GM12878 (cell line): ENCODE data around the gene C17orf50.

Experiments used
- CBX3 ChIP-seq: fragments of 200-600 bp; sonication (generic); IDR thresholded peaks from 2 replicates; pipeline ENCODE4 v1.6.1; 2016; ENCODE audit warnings: low read depth, borderline replicate concordance
- EZH2 ChIP-seq: IDR thresholded peaks from 2 replicates; pipeline ENCODE4 v1.6.1; 2012; ENCODE audit warnings: low read depth, mild to moderate bottlenecking, control low read depth, inconsistent platforms, low read length, borderline replicate concordance; ENCODE audit not compliant: control insufficient read depth
- HCFC1 ChIP-seq: fragments of 150-350 bp; IDR thresholded peaks from 2 replicates; pipeline ENCODE4 v1.6.1; 2014; ENCODE audit warnings: low read length
- POLR2A ChIP-seq: IDR thresholded peaks from 2 replicates; pipeline ENCODE4 v1.6.1; 2011; ENCODE audit warnings: low read depth, mild to moderate bottlenecking, low read length
- POLR2AphosphoS5 ChIP-seq: IDR thresholded peaks from 2 replicates; pipeline ENCODE4 v1.6.1; 2011; ENCODE audit warnings: mild to moderate bottlenecking, low read length, inconsistent platforms
- RAD21 ChIP-seq: IDR thresholded peaks from 2 replicates; pipeline ENCODE4 v1.6.1; 2011; ENCODE audit warnings: mild to moderate bottlenecking, low read depth, low read length, moderate library complexity; ENCODE audit not compliant: insufficient read depth
- SREBF1 ChIP-seq: IDR thresholded peaks from 2 replicates; pipeline ENCODE4 v1.6.1; 2012; ENCODE audit warnings: mild to moderate bottlenecking, low read length
- TF ChIP-seq, protein P1 (sequence below): IDR thresholded peaks from 2 replicates; pipeline ENCODE4 v1.6.1; 2012; ENCODE audit warnings: mild to moderate bottlenecking, low read depth, low read length
- TF ChIP-seq, protein P2 (sequence below), 3 experiments: IDR thresholded peaks in 2 of 3; conservative IDR thresholded peaks in 1 of 3; 2 replicates each; pipeline ENCODE4 v1.5.1; 2011; ENCODE audit warnings: low read depth in 3 of 3, low read length in 3 of 3, mild to moderate bottlenecking in 3 of 3, control low read depth in 2 of 3, moderate library complexity in 2 of 3, inconsistent platforms in 1 of 3, mixed read lengths in 1 of 3; ENCODE audit not compliant: control insufficient read depth in 2 of 3, insufficient read depth in 1 of 3; ENCODE audit errors: extremely low read depth in 1 of 3

DNA sequence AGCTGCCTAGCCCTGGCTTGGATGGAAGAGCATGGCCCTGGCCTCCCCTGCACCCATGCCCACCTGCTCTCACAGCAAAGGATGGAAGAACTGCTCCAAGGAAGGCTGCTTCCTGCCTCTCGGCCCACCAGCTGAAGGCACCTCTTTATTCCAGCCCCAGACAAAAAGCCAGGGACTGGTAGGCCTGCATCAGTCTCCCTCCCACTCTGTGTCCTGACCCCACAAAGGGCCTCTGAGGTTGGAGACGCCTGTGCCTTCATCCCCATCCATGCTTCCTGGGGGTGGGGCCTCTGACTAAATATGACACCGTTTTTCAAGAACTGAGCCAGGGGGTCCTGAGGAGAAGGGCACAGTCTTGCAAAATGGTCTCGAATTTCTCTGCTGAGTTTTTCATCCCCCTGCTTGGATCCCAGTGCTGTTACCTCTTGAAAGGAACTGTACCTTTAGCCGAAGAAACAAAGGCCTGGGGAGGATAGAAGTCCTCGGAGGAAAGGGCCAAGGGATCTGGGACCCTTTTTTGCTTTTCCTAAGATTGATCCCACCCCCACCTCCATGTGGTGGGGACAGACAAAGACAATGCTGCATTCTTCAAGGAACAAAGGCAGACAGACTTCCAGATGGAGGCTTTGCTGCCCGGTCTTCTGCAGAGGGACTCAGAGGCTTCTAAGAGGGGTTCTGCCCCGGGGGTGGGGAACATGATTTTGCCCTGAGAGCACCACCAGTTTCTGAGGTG is 5.2 kb downstream of the C17orf50 start:
- TF ChIP-seq, protein P1, sequence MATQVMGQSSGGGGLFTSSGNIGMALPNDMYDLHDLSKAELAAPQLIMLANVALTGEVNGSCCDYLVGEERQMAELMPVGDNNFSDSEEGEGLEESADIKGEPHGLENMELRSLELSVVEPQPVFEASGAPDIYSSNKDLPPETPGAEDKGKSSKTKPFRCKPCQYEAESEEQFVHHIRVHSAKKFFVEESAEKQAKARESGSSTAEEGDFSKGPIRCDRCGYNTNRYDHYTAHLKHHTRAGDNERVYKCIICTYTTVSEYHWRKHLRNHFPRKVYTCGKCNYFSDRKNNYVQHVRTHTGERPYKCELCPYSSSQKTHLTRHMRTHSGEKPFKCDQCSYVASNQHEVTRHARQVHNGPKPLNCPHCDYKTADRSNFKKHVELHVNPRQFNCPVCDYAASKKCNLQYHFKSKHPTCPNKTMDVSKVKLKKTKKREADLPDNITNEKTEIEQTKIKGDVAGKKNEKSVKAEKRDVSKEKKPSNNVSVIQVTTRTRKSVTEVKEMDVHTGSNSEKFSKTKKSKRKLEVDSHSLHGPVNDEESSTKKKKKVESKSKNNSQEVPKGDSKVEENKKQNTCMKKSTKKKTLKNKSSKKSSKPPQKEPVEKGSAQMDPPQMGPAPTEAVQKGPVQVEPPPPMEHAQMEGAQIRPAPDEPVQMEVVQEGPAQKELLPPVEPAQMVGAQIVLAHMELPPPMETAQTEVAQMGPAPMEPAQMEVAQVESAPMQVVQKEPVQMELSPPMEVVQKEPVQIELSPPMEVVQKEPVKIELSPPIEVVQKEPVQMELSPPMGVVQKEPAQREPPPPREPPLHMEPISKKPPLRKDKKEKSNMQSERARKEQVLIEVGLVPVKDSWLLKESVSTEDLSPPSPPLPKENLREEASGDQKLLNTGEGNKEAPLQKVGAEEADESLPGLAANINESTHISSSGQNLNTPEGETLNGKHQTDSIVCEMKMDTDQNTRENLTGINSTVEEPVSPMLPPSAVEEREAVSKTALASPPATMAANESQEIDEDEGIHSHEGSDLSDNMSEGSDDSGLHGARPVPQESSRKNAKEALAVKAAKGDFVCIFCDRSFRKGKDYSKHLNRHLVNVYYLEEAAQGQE, result no peak
- TF ChIP-seq POLR2A (no peak), RAD21 (no peak), SREBF1 (no peak), HCFC1 (no peak), EZH2 (no peak), POLR2AphosphoS5 (no peak), CBX3 (no peak)
- TF ChIP-seq, protein P2, sequence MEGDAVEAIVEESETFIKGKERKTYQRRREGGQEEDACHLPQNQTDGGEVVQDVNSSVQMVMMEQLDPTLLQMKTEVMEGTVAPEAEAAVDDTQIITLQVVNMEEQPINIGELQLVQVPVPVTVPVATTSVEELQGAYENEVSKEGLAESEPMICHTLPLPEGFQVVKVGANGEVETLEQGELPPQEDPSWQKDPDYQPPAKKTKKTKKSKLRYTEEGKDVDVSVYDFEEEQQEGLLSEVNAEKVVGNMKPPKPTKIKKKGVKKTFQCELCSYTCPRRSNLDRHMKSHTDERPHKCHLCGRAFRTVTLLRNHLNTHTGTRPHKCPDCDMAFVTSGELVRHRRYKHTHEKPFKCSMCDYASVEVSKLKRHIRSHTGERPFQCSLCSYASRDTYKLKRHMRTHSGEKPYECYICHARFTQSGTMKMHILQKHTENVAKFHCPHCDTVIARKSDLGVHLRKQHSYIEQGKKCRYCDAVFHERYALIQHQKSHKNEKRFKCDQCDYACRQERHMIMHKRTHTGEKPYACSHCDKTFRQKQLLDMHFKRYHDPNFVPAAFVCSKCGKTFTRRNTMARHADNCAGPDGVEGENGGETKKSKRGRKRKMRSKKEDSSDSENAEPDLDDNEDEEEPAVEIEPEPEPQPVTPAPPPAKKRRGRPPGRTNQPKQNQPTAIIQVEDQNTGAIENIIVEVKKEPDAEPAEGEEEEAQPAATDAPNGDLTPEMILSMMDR (IDR thresholded peaks at IDR 0.05 in 2 of 3, conservative IDR thresholded peaks at IDR 0.05 in 1 of 3; ENCODE audit: control insufficient read depth in 2 of 3, extremely low read depth in 1 of 3, insufficient read depth in 1 of 3, low read depth in 3 of 3, low read length in 3 of 3), result no peak
